HTERT RPE-1 (cell line): ENCODE measurements around the gene CD99L2.

Source experiments
- in situ Hi-C: fragments of 300-500 bp; cut with MboI; formaldehyde crosslinking; loops from 4 replicates; pipeline ENCODE4 v1.14.3; 2020; ENCODE audit warnings: low sequenced_read_pairs

CD99L2 gene

DNA sequence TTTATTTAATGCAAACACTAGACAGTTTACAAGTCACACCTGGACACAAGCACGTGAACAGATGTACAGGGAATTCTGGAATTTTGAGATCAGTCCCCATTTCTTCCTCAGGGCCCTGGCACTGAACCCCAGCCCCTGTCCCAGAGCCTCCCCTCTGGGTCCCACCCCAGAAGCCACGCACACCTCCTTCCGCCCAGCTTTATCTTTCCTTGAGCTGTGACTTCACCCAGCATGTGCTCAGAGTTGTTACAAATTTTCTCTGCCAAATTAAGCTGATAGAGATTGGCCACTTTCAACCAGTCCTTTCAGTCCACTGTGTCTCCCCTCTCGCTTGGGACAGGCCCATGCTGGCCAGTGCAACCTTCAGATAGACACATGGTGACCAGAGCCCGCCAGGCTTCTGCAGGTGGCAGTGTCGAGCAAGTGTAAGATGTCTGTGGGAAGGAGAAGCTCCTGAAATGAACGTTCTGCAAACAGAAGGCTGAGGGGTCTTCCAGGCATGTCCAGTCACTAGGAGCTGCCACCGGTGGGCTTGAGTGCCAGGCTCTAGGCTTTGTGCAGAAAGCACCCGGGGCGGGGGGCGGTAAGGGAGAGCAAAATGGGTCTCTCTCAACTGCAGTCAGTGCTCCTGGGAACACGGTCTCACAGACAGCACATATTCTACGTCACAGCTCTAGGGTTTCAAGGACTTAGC, 132.0 kb downstream of the CD99L2 start:
- in situ Hi-C loops = no loop called here

DNA sequence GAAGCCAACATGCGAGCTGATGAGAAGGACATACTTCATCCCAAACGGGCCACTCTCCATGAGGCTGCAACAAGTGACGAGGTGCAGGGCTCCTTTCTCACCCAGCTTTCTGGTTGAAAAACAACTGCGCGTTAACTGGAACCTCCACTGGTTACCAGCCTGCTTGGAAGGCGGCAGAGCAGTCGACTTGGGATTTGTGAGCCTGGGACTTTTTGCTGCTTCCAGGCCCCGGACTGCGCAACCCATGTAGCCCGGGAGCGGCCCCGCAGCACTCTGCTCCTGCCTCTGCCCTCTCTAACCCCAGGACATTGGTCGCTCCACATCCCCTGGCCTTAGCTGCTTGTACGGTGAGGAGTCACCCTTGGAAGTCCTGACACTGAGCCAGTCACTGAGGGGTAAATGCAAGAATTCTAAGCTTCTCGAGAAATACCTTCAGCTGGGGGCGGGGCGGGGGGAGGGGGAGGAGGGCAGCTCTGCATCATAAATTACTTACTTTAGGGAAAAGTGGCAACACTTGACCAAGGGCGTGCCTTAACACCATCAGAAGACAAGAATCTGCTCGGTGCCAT, 132.6 kb downstream of the CD99L2 start:
- in situ Hi-C loops = no loop called here

DNA sequence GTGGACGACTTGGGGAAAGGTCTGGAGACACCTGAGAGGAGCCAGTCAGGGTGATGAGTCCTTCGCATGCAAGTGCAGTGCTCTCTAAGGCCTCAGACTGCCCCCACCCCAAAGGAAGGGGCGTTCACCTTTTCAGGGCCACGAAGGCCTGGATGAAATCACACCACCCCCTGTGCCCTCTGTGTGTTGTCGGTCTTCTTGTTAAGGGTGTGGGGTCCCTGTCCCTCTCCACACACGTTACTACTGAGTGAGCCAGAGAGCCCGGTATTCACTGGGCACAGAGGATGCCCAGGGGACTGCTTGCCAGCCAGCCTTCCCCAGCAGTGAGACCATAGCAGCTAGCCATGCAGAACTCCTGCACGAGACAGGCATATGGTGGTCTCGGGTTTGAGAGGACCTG, 133.2 kb downstream of the CD99L2 start:
- in situ Hi-C loops = no loop called here

DNA sequence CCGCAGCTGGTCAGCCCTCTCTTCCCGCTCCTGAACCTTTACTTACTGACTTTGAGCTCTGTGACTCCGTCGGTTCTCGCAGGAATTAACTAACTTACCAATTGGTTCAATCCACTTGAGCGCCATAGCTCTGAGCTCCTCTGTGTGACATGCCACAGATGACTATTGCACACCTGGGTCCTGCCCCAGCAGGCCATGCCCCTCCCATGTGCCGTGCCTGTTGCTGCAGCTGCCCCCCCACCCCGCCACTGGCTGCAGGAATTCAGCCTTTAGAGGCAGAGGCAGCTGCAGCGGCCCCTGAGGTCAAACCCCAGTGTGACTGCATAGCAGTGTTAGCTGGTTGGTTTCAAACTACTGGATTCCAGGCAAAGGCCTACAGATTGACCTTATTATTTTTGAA, 134.7 kb downstream of the CD99L2 start:
- in situ Hi-C loops = no loop called here

DNA sequence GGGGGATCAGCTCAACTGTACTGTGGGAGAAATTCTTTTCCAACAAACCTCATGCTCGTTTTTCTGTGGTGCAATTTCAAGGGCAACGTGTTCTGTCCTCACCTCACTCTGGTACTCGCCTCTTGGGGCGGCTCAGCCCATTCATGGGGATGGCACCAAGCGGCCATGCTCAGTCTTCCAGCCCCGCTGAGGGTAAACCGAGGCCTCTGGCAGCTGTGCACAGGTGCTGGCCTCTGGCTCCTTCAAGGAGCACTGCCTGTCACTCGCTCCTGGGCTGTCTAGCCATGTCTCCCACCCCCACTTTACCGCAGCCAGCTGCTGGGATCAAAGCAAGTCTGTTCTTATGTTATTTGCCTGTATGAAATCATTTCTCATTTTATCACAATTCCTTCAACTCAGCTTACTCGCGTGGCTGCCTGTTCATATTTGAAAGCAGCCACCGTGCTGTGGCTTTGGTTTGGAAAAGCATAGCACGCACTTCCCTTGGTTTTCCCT, 135.1 kb downstream of the CD99L2 start:
- in situ Hi-C loops = no loop called here

DNA sequence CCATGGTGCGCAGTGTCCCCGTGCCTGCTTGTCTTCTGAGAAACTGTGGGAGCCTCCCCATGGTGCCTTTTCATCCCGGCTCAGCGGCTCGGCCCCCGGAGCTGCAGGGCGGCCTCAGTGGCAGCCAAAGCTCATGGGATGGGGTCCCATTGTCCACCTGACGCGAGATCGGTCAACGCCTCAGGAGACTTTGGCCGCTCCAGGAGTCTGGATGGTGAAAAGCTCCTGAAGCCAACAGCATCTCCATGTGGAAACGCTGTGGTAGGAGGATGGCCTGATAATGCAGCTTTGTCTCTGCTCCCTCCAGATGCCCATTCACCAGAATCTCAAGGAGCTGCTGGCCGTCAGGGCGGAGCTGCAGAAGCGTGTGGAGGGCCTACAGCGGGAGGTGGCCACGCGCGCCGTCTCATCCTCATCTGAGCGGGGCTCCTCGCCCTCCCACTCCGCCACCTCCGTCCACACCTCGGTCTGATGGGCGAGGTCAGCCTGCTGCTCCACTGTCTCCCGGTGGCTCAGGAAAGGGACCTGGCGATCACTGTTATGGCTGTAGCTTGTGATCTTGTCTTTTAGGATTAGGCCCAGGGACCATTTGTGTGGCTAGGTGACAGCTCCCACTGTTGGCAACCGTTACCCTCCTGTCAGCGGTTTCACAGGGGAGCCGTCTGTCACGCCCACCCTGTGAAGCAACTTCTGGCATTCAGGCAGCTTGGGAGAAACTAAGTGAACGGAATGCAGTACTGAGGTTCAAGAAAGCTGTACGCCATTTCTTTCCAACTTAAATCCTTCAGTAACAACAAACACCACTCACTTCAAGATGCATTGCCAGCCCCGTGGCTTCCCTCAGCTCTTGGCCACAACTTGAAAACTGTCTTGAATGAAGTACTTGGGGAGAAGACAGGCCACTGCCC, 136.0 kb downstream of the CD99L2 start:
- in situ Hi-C loops = no loop called here

DNA sequence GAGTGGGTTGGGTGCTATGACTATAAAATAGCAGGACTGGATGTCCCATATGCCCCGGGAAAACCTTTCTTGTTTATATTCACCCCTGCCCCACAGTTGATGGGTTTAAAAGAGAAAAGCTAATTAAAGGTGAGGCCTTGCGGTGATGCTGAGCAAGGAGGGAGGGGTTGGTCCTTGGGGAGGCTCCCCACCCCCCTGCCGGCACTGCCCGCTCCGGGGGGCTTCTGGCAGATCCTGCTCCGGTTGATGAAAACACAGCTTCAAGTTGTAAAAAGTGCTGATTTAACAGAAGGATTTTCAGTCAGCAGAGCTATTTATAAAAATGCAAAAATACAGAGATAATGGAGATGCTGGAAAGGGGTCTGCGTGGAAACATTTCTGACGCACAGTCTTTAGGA, 136.7 kb downstream of the CD99L2 start:
- in situ Hi-C loops = no loop called here

DNA sequence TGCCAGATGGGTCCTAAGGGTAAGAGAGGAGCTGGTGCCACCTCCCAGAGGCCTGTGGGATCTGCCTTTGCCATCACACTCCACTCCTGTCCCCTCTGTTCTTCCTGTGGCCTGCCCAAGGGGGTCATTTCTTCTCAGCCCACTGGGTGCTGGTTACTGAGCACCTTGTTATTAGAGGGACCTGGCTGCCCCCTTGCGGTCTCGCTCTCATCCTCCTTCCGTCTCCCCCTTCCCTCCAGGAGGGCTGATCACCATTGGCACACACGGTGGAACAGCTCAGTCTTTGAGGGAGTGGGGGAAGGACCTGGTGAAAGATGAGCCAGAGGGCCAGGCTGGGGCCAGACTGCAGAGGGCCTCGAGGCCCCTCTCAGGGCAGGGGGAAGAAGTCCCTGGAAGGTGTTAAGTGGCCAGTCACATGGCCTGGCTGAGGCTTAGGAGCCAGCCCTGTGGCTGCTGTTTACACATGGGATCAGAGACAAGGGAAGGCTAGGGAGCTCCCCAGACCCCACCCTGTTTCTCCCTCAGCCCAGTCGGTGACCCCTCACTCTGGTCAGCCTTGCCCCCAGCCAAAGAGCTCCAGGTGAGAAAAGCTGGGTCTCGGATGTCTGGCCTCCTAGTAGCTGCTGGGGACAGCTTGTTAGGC, 137.2 kb downstream of the CD99L2 start:
- in situ Hi-C loops = no loop called here

DNA sequence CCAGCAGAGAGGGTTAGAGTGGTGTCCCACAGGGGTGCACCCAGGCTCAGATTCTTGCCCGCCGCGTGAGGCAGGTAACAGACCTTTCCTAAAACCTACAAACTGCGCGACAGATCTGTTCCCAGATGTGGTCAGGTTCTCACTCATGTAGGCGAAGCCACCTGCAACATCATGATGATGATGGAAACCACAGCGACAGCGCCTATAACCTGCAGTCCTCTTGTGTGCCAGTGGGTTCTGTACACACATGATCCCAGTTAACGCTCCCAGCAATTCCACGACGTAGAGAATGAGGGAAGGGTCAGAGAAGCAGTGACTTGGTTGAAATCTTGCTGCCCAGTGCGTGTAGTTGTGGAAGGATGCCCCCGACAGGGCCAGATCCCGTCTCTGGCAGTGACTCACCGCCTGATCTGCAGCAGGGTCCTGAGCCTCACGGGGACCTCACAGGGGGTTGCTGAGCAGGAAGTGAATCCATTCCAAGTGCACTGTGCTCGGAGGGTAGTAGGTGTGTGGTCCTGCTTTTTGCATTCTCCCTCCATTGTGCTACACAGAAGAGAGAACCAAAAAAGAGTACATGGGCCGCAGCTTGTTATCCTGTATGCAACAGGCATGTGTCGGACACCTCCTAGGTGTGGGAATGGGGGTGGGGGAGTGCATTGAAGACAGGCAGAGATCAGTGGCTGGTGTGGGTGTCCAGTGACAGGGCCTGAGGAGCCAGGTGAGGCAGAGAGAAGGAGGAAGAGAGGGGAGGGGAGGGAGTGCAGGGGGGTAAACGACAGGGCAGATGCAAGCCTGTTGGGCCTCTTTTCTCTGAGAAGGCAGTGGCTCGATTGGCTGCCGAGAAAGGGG, 138.7 kb downstream of the CD99L2 start:
- in situ Hi-C loops = no loop called here

DNA sequence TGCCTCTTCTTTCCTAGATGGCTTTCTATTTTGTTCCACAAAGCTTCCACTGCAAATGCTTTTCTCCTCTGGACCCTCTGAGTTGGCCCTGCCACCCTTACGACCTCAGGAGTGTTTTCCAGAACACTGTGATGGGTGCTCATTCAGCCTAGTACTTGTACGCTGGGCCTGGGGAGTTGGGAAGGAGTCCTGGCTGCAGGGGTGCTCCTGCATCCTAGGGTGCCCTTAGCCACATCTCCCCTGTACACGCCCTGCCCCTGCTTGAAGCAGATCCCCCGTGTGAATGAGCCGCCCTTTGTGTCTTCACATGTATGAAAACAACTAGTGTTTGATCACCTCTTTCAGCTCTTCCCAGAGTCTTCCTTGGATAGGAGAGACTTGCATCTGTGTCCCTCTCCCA, 141.1 kb downstream of the CD99L2 start:
- in situ Hi-C loops = no loop called here

DNA sequence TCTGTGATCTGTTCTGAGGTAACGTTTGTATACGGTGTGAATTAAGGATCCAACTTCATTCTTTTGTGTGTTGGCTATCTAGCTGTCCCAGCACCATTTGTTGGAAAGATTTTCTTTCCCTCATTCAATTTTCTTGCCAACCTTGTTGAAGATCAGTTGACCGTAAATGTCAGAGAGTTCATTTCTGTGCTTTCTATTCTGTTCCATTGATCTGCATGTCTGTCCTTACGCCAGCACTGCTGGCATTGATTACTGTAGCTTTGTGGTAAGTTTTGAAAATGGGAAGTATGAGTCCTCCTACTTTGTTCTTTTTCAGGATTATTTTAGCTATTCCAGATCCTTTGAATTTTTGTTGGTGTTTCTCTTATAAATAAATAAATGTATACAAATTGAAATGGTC, 144.5 kb downstream of the CD99L2 start:
- in situ Hi-C loops = no loop called here

DNA sequence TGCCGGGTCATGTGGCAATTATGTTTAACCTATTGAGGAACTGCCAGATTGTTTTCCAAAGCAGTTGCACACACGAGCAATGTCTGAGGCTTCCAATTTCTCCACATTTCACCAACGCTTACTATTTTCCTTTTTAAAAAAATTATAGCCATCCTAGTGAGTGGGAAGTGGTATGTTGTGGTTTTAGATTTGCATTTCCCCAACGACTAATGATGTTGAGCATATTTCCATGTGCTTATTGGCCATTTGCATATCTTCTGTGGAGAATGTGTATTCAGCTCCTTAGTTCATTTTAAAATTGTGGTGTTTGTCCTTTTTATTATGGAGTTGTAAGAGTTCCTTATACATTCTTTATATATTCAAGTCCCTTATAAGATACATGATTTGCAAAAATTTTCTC, 145.1 kb downstream of the CD99L2 start:
- in situ Hi-C loops = no loop called here

DNA sequence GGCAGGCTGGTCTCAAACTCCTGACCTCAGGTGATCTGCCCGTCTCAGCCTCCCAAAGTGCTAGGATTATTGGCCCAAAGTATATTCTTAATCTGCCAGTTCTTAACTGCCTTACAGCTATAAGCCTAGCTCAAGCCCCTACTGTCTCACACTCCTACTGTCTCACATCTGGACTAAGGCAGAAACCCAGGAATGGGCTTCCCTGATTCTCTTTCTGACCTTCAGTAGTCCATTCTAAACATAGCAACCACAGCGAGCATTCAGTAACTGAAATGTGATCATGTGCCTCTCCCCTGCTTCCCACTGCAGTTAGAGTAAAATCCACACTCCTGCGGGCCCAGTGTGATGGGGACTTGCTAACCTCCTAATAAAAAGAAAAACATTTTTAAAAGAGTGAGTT, 146.3 kb downstream of the CD99L2 start:
- in situ Hi-C loops = no loop called here

DNA sequence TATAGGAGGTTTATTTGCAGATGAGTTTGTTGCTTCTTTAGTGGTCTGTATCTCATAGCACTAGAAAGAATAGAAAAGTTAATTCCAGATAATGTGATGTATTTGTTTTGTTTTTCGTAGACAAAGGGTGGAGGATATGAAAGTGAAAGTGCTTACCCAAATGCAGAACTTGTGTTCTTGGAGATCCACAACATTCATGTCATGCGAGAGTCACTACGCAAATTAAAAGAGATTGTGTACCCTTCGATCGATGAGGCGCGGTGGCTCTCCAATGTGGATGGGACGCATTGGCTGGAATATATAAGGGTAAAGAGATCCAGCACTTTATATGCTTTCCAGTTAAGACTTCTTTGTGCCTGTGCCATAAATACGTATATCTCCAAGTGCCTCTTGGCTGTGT, 162.0 kb downstream of the CD99L2 start:
- in situ Hi-C loops = no loop called here

DNA sequence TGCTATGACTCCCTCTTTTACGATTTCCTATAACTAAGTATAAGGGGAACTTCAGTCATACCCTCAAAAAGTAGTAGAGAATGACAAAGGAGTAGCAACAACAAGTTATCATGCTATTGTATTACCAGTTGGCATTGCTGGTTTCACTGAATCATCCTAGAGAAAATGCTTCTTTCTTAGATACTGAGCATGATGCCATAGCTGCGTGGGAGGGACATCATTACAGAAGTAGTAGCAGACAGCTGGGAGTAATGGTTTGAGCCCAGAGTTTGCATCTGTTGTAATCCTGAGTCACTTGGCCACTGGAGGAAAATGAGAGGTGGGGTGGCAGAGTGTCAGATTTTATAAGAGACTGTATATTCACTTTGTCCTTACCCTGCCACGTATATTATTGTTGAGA, 166.7 kb downstream of the CD99L2 start:
- in situ Hi-C loops = no loop called here

DNA sequence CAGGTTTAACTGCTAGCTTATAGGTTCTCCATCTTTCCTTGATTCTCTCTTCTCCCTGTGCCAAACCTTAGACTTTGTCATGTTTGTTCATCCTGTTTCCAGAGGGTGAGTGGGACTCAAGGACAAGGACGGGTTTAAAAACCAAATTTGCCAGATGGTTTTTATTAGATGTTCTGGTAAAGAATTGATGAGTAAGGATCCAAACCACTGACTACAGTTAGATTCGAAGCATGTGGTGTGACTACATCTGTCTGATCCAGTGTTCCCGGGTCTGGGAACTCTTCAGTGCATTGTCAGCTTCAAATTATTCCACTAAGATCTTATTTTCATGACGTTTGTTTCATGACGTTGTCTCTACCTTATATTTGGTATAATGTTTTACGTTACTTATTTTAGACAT, 167.7 kb downstream of the CD99L2 start:
- in situ Hi-C loops = no loop called here

DNA sequence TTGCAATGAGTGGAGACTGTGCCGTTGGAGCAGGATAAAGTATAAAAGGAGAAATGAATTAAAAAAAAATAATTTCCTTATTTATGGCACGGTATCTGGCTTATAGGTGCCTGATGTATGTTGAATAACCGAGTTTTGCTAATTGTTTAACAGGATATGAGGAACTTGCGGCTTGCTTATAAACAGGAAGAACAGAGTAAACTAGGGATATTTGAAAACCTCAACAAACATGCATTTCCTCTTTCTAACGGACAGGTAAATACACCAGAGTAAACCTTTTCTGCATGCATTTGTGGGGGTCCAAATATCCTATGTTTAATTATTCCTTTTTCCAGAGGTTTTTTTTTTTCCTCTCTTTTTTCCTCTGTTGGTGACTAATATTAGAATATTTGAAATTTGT, 168.5 kb downstream of the CD99L2 start:
- in situ Hi-C loops = no loop called here

DNA sequence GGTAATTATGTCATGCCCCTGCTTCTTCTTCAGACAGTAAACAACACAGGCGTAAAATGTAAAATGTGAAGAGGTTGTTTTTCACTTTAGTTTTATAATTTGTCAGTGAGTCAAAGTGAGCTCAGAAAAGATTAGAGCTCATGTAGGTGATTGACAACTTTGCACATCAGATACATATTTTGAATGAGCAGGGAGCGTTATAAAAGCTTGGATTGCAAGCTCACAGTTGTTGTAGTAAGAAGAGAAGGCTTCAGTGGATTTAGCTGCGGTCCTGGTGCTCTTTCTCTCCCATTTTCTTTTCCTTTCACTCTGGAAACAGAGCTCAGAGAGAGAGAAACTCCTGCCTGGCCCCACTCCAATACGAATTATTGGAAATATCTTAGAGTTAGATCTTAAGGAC, 178.8 kb downstream of the CD99L2 start:
- in situ Hi-C loops = no loop called here
